Activated naive CD8-positive, alpha-beta T cell (primary cell): Measurements from ENCODE around the gene XBP1.
"Not testable (repeated sequence)": the region's sequence is repeated elsewhere in the genome, so short reads cannot be mapped to it uniquely, and the experiment has no call there.

Experiments
- H3K27ac Mint-ChIP-seq: one replicate; pipeline ENCODE4 v1.8.0; 2021; ENCODE audit warnings: mixed read lengths
- H3K27me3 Mint-ChIP-seq: one replicate; pipeline ENCODE4 v1.8.0; 2021; ENCODE audit warnings: mixed read lengths
- H3K36me3 Mint-ChIP-seq: one replicate; pipeline ENCODE4 v1.8.0; 2021; ENCODE audit warnings: mixed read lengths
- H3K4me1 Mint-ChIP-seq: one replicate; pipeline ENCODE4 v1.8.0; 2021; ENCODE audit warnings: low read depth, mixed read lengths
- H3K4me3 Mint-ChIP-seq: one replicate; pipeline ENCODE4 v1.8.0; 2021; ENCODE audit warnings: mild to moderate bottlenecking, mixed read lengths
- H3K9me3 Mint-ChIP-seq: one replicate; pipeline ENCODE4 v1.8.0; 2021; ENCODE audit warnings: low read depth, mixed read lengths

The XBP1 gene

GRCh38 chr22:28800308-28801041, at the start of gene XBP1:
XBP1 (minus strand) TSS chr22:28800569.
- Mint-ChIP-seq H3K4me3 (peak within 1 kb of the TSS; percentile 94), H3K27ac (peak within 1 kb of the TSS; percentile 99), H3K27me3 (no peaks in the 10 kb centered on the region), H3K4me1 (peaks cover 53% of the 10 kb centered on the region), H3K9me3 (no peaks in the 10 kb centered on the region), H3K36me3 (peaks cover 7% of the 10 kb centered on the region)

GRCh38 chr22:28846994-28847393, 46.6 kb upstream of the XBP1 start:
- Mint-ChIP-seq H3K27ac (no peak overlapping the region), H3K27me3 (no peaks in the 10 kb centered on the region), H3K4me1 (no peaks in the 10 kb centered on the region), H3K4me3 (no peak overlapping the region), H3K9me3 (no peaks in the 10 kb centered on the region), H3K36me3 (peaks cover 4% of the 10 kb centered on the region)

GRCh38 chr22:28844277-28844676, 43.9 kb upstream of the XBP1 start:
- not testable (repeated sequence) for H3K27ac Mint-ChIP-seq, H3K27me3 Mint-ChIP-seq, H3K4me1 Mint-ChIP-seq, H3K9me3 Mint-ChIP-seq, H3K4me3 Mint-ChIP-seq, H3K36me3 Mint-ChIP-seq

GRCh38 chr22:28843633-28844032, 43.3 kb upstream of the XBP1 start:
- Mint-ChIP-seq H3K27ac (no peak overlapping the region), H3K36me3 (no peaks in the 10 kb centered on the region), H3K27me3 (no peaks in the 10 kb centered on the region), H3K9me3 (no peaks in the 10 kb centered on the region), H3K4me3 (no peak overlapping the region), H3K4me1 (no peaks in the 10 kb centered on the region)

- Mint-ChIP-seq H3K4me3 (no peak overlapping the region), H3K36me3 (no peaks in the 10 kb centered on the region), H3K9me3 (no peaks in the 10 kb centered on the region), H3K4me1 (no peaks in the 10 kb centered on the region), H3K27me3 (no peaks in the 10 kb centered on the region), H3K27ac (no peak overlapping the region)
Observed at GRCh38 chr22:28841111-28841510, 40.7 kb upstream of the XBP1 start.

GRCh38 chr22:28838971-28839370, 38.6 kb upstream of the XBP1 start:
- H3K4me3 Mint-ChIP-seq, result no peak overlapping the region
- no peaks in the 10 kb centered on the region for H3K4me1 Mint-ChIP-seq
- H3K9me3 Mint-ChIP-seq, result no peaks in the 10 kb centered on the region
- no peaks in the 10 kb centered on the region for H3K27me3 Mint-ChIP-seq
- H3K36me3 Mint-ChIP-seq, result peaks cover 4% of the 10 kb centered on the region
- H3K27ac Mint-ChIP-seq, result no peak overlapping the region

- Mint-ChIP-seq H3K36me3 (peaks cover 4% of the 10 kb centered on the region), H3K27ac (no peak overlapping the region), H3K9me3 (no peaks in the 10 kb centered on the region), H3K4me3 (no peak overlapping the region), H3K27me3 (no peaks in the 10 kb centered on the region), H3K4me1 (no peaks in the 10 kb centered on the region)
Observed at GRCh38 chr22:28837640-28838039, 37.3 kb upstream of the XBP1 start.

- Mint-ChIP-seq H3K4me1 (no peaks in the 10 kb centered on the region), H3K36me3 (peaks cover 4% of the 10 kb centered on the region), H3K4me3 (no peak overlapping the region), H3K9me3 (no peaks in the 10 kb centered on the region), H3K27me3 (no peaks in the 10 kb centered on the region), H3K27ac (no peak overlapping the region)
Observed at GRCh38 chr22:28835630-28836189, 35.3 kb upstream of the XBP1 start.

GRCh38 chr22:28833276-28833923, 33.0 kb upstream of the XBP1 start:
- no peaks in the 10 kb centered on the region for H3K27me3 Mint-ChIP-seq
- no peak overlapping the region for H3K27ac Mint-ChIP-seq
- no peak overlapping the region for H3K4me3 Mint-ChIP-seq
- peaks cover 6% of the 10 kb centered on the region for H3K4me1 Mint-ChIP-seq
- H3K36me3 Mint-ChIP-seq, result peaks cover 4% of the 10 kb centered on the region
- no peaks in the 10 kb centered on the region for H3K9me3 Mint-ChIP-seq

GRCh38 chr22:28832731-28833130, 32.4 kb upstream of the XBP1 start:
- H3K27ac Mint-ChIP-seq, result no peak overlapping the region
- H3K4me3 Mint-ChIP-seq, result no peak overlapping the region
- H3K27me3 Mint-ChIP-seq, result no peaks in the 10 kb centered on the region
- no peaks in the 10 kb centered on the region for H3K9me3 Mint-ChIP-seq
- H3K4me1 Mint-ChIP-seq, result peaks cover 8% of the 10 kb centered on the region
- peaks cover 6% of the 10 kb centered on the region for H3K36me3 Mint-ChIP-seq

- no peak overlapping the region for H3K27ac Mint-ChIP-seq
- no peaks in the 10 kb centered on the region for H3K27me3 Mint-ChIP-seq
- peaks cover 8% of the 10 kb centered on the region for H3K4me1 Mint-ChIP-seq
- H3K9me3 Mint-ChIP-seq, result no peaks in the 10 kb centered on the region
- H3K4me3 Mint-ChIP-seq, result no peak overlapping the region
- H3K36me3 Mint-ChIP-seq, result peaks cover 6% of the 10 kb centered on the region
Observed at GRCh38 chr22:28831140-28832072, 31.0 kb upstream of the XBP1 start.

GRCh38 chr22:28830441-28830840, 30.1 kb upstream of the XBP1 start:
- H3K27ac Mint-ChIP-seq, result no peak overlapping the region
- no peaks in the 10 kb centered on the region for H3K27me3 Mint-ChIP-seq
- H3K4me1 Mint-ChIP-seq, result peaks cover 12% of the 10 kb centered on the region
- no peaks in the 10 kb centered on the region for H3K9me3 Mint-ChIP-seq
- H3K36me3 Mint-ChIP-seq, result peaks cover 5% of the 10 kb centered on the region
- H3K4me3 Mint-ChIP-seq, result no peak overlapping the region

GRCh38 chr22:28829358-28830181, 29.2 kb upstream of the XBP1 start:
- Mint-ChIP-seq H3K4me1 (peaks cover 17% of the 10 kb centered on the region), H3K4me3 (no peak overlapping the region), H3K9me3 (no peaks in the 10 kb centered on the region), H3K27ac (no peak overlapping the region), H3K36me3 (peaks cover 5% of the 10 kb centered on the region), H3K27me3 (no peaks in the 10 kb centered on the region)

GRCh38 chr22:28826921-28827320, 26.6 kb upstream of the XBP1 start:
- H3K4me1 Mint-ChIP-seq, result peaks cover 38% of the 10 kb centered on the region
- H3K9me3 Mint-ChIP-seq, result no peaks in the 10 kb centered on the region
- H3K36me3 Mint-ChIP-seq, result peaks cover 7% of the 10 kb centered on the region
- H3K27ac Mint-ChIP-seq, result no peak overlapping the region
- no peak overlapping the region for H3K4me3 Mint-ChIP-seq
- H3K27me3 Mint-ChIP-seq, result no peaks in the 10 kb centered on the region
